Measurements from ENCODE around the gene ETFA.

Gene ETFA

DNA sequence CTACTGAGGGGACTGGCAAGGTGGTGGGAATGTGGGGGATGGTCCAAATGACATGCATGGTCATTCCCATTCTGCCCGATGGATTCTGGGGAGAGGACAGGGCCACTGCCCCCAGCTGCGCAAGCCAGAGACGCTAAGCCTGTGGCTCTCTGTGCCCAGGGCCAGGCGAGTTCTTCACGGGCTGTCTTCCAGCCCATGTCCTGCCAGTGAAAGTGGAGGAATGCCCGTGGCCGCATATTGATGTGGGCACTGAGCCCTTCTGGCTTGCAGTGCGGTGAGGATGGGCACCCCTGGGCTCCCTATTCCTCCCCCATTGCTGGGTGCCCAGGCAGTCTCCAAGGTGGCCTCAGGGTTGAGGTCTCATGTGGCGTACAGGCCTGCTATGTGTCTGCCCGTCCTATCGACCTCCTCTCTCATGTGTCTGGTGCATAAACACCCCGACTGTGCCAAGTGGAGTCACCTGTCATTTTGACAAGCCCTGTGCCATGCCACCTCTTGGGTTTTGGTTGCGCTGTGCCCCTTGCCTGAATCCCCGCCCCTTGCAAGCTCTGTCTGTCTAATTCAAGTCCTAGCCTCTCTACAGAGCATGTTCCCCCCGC is 134.7 kb downstream of the ETFA start:
- DNase-seq (ENCODE audit: low read depth, low spot score): no peak

DNA sequence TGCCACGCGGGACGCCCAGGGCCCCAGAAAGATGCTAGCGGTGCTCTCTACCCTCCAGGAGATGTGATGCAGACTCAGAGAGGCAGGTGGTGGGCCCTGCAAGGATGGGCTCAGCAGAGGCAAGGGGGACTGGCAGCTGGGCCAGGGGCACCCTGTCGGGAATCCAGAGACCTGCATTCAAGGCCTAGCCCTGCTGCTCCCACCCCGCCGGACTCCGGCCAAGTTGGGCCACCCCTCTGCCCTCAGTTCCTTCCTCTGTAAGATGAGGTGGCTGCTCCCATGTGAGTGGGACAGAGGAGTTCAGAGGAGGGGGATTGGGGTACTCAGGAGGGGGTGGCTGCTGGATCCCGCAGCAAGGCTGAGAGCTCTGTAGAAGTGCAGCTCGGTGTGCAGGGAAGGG is 135.2 kb downstream of the ETFA start:
- no peak for DNase-seq (ENCODE audit: low read depth, low spot score)

DNA sequence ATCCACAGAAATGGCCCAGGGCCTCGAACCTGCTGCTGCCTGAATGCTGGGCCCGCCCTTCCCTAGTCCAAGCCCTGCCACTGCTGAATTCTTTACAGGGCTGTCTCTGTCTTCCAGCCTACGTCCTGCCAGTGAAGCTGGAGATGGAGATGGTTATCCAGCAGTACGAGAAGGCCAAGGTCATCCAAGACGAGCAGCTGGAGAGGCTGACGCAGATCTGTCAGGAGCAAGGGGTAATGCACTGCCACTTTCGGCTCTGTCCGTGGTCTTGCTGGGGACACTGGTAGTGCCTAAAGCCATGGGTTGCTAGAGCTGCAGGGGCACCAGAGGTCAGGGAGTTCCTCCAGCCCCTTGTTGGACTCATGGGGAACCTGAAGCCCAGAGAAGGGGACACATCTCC is 135.8 kb downstream of the ETFA start:
- DNase-seq (ENCODE audit: low read depth, low spot score): no peak

DNA sequence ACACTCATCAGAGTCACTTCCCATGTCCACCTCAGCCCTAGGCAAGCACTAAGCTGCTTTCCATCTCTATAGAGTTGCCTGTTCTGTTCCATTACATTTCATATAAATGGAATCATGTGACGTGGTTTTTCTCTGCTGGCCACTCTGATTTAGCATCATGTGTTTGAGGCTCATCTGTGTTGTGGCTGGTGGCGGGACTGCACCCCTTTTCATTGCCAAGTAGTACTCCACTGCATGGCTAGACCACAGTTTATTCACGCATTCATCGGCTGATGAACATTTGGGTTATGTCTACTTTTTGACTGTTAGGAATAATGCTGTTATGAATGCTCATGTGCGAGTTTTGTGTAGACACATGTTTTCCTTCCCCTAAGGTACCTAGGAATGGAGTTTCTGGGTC is 136.6 kb downstream of the ETFA start:
- DNase-seq (ENCODE audit: low read depth, low spot score): no peak

GRCh38 chr15:76173317-76173834 is 137.9 kb downstream of the ETFA start:
- DNase-seq (ENCODE audit: low read depth, low spot score): no peak

DNA sequence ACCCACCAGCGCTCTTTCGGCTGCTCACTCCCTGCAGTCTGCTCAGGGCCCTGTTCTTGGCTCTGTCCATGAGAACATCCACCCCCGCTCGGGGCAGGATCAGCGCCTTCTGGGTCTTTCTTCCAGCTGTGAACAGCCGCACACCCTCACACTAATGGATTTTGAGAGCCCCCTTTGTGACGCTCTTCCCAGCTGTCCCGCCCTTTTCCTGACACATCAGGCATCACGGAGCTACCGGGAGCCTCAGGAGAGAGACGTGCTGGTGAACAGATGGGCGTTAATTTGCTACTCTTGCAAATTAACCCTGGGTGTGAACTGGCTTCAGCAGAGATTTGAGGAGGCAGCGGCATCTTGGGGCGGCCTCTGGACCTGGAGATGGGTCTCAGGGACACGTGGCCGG is 138.5 kb downstream of the ETFA start:
- no peak for DNase-seq (ENCODE audit: low read depth, low spot score)

DNA sequence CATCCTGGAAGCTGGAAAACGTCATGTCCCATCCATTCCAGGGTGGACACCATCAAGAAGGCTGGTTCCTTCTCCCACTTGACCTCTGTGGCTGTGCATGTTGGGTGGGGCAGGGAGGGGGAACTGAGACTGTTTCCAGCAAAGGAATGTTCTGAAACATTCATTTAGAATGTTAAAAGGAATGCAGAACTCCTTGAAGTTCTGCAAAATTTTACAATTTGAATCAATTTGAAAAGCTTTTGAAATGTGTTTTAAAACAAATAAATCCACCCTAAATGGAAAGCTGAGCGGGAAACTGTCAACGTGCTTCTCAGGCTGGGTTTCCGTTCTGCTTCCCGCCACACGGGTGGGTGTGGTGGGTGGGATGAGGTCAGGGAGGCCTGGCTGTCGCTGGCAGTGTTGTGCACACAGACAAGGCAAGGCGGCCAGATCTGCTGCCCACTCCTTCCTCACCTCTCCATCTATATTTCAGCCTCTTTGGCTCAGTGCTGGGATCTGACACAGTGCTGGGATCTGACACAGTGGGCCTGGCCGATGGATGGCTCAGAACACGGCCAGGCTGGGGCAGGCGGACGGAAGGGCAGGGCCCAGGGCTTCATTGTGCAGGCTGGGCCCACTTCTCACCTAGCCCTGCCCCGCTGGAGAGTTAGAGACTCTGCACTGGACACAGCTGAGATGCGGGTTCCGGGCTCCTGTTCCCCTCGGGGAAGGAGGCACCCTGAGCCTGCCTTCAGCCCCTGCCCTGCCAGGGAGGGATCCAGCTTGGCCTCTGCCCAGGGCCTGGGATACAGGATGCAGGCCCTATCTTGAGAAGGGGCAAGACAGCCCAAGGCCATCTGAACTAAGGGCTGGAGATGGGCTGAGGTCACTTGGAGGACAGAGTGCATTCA is 141.1 kb downstream of the ETFA start:
- no peak for DNase-seq (ENCODE audit: low read depth, low spot score)

DNA sequence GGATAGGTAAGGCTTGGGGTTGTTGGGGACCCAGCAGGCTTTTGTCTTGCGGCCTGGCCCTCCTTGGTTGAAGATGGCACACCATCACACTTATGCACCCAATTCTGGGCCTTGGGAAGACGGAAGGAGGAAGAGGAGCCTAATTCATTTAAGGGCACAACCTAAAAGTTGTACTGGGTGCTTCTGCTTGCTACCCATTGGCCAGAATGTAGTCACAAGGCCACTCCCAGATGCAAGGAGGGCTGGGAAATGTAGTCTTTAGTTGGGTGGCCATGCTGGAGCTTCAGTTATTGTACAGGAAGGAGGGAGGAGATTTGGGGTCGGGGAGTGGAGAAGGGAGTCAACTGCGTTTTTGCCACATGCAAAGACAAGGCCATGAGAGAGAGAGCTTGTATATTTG is 142.3 kb downstream of the ETFA start:
- DNase-seq (ENCODE audit: low read depth, low spot score): no peak

GRCh38 chr15:76168237-76168984 is 142.9 kb downstream of the ETFA start:
- no peak for DNase-seq (ENCODE audit: low read depth, low spot score)

GRCh38 chr15:76165951-76166350 is 145.3 kb downstream of the ETFA start:
- no peak for DNase-seq (ENCODE audit: low read depth, low spot score)
